ENCODE measurements around the gene BAHD1. TPM values are rescaled to one million over a fixed set of nuclear protein-coding genes. Genes with fewer than 3 reads are reported as not detected.

The BAHD1 gene
- total RNA-seq, 1 experiment from 2014 or later: 49.1 TPM

GRCh38 chr15:40468898-40469331 is 28.2 kb downstream of the BAHD1 start (continued):
- TF ChIP-seq, protein P1, sequence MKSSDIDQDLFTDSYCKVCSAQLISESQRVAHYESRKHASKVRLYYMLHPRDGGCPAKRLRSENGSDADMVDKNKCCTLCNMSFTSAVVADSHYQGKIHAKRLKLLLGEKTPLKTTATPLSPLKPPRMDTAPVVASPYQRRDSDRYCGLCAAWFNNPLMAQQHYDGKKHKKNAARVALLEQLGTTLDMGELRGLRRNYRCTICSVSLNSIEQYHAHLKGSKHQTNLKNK (CRISPR knock-in tag; IDR thresholded peaks at IDR 0.05): no peak
- TF ChIP-seq, protein P2, sequence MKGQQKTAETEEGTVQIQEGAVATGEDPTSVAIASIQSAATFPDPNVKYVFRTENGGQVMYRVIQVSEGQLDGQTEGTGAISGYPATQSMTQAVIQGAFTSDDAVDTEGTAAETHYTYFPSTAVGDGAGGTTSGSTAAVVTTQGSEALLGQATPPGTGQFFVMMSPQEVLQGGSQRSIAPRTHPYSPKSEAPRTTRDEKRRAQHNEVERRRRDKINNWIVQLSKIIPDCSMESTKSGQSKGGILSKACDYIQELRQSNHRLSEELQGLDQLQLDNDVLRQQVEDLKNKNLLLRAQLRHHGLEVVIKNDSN (CRISPR knock-in tag; IDR thresholded peaks at IDR 0.05): no peak

DNA sequence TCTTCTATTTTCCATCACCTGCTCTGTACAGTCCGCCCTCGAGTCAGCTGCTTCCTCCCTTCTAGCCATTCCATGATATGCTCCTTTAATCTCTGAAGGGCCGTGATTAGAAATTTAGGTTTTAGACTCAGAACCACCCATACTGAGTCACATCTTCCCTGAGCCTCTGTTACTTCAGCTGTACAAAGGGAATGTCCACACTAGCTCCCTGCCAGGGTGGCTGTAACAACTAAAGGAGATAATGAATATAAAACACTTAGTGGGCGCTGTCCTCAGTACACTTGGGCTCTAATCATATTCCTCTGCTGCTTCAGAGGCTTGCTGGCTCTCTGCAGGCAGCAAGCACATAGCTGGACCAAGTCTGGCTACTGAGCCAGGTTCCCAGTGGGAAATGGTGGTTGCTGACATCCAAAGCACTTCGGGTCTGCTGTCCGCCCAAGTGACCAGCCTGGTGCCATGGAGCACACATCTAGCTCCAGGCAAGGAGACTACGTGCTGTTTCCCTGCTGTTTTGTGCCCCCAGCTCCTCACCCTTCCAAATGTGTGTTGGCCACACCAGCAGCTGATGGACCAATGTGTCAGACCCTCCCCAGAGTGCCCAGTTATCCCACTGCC is 29.1 kb downstream of the BAHD1 start:
- DNase-seq (ENCODE audit: low spot score): no peak
- 0 out of 2 replicates have a peak, but pooled peaks cover 6% of the 10 kb centered on the region for H3K27me3 Mint-ChIP-seq (ENCODE audit: low read depth)
- H3K36me3 Mint-ChIP-seq: peaks cover 17% of the 10 kb centered on the region
- peaks cover 18% of the 10 kb centered on the region for H3K4me1 Mint-ChIP-seq
- POLR2A ChIA-PET: interaction anchor here (0.9 to 2.4 kb wide), 3 partner anchors 19 to 64 kb away, joined by 4 to 9 read pairs (median 8); no protein-coding TSS in a partner anchor
- CTCF ChIA-PET: interaction anchor here (0.6 to 1.5 kb wide), 10 partner anchors 10 to 425 kb away, joined by 3 to 9 read pairs (median 4); partner anchors contain the start of genes BAHD1, INAFM2 and IVD
- no peak for ATAC-seq
- H3K4me3 Mint-ChIP-seq: peak overlapping the region; percentile 67
- H3K9me3 Mint-ChIP-seq: no peaks in the 10 kb centered on the region
- peak overlapping the region; percentile 79 for H3K27ac Mint-ChIP-seq
- TF ChIP-seq ZNF263 (CRISPR knock-in tag; IDR thresholded peaks at IDR 0.05; ENCODE audit: low read depth): no peak
- TF ChIP-seq NR1H2 (CRISPR knock-in tag; IDR thresholded peaks at IDR 0.05): no peak
- TF ChIP-seq, protein P3, sequence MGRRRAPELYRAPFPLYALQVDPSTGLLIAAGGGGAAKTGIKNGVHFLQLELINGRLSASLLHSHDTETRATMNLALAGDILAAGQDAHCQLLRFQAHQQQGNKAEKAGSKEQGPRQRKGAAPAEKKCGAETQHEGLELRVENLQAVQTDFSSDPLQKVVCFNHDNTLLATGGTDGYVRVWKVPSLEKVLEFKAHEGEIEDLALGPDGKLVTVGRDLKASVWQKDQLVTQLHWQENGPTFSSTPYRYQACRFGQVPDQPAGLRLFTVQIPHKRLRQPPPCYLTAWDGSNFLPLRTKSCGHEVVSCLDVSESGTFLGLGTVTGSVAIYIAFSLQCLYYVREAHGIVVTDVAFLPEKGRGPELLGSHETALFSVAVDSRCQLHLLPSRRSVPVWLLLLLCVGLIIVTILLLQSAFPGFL (CRISPR knock-in tag; IDR thresholded peaks at IDR 0.05; ENCODE audit: borderline replicate concordance): no peak

DNA sequence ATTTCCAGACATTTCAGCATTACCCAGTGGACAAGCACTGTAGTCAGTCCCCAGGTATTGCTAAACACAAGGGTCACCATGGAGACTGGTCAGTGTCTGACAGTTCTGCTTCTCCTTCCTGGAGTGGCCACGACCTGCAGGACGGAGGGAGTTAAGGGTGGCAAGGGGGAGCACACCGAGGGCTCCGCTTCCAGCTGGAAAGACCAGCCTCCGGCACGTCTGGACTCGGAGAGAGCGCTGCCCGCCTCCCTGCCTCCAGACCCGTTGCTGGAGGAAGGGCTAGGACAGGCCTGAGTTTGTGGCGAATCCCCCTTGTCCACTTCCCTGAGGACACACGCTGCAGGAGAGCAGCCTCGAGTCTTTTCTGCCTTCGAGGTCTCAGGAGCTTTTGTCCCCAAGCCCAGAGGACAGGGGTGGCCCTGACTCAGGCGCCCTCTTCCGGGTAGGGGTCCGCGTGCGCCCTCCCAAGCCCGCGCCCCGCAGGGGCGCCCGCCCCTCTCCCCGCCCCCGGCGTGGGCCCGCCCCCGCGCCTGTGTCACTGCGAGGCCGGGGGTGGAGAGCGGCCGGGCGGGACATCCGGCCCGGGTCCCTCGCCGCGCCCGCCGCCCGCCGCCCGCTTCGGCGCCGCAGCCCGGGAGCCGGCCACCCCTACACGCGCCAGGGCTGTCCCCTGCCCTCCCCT is 29.8 kb downstream of the BAHD1 start, which contains the start of gene CHST14:
Gene CHST14 (plus strand): TSS at position 562 of the 682 bp plus-strand sequence. CDS start 230 bp downstream, outside the sequence.
- Mint-ChIP-seq H3K36me3 (peaks cover 13% of the 10 kb centered on the region), H3K4me3 (peak within 1 kb of the TSS; percentile 83), H3K27me3 (ENCODE audit: low read depth) (0 out of 2 replicates have a peak, but pooled peaks cover 6% of the 10 kb centered on the region), H3K27ac (peak within 1 kb of the TSS; percentile 79), H3K4me1 (peaks cover 21% of the 10 kb centered on the region), H3K9me3 (no peaks in the 10 kb centered on the region)
- TF ChIP-seq CBFB (CRISPR knock-in tag; IDR thresholded peaks at IDR 0.05; ENCODE audit: low read depth) (no peak), GABPB1 (CRISPR knock-in tag; IDR thresholded peaks at IDR 0.05) (no peak), SP1 (CRISPR knock-in tag; conservative IDR thresholded peaks at IDR 0.05) (peak; percentile 62), ZNF232 (CRISPR knock-in tag; IDR thresholded peaks at IDR 0.05) (0 out of 2 replicates have a peak, but pooled peaks have one; percentile 11), EMX1 (CRISPR knock-in tag; IDR thresholded peaks at IDR 0.05) (peak; percentile 58; the same call in 1 of the 2 replicates), ZNF121 (CRISPR knock-in tag; IDR thresholded peaks at IDR 0.05) (peak; percentile 88), ATF1 (CRISPR knock-in tag; IDR thresholded peaks at IDR 0.05) (no peak), TEAD1 (CRISPR knock-in tag; IDR thresholded peaks at IDR 0.05) (peak; percentile 80)
- TF ChIP-seq, protein P4, sequence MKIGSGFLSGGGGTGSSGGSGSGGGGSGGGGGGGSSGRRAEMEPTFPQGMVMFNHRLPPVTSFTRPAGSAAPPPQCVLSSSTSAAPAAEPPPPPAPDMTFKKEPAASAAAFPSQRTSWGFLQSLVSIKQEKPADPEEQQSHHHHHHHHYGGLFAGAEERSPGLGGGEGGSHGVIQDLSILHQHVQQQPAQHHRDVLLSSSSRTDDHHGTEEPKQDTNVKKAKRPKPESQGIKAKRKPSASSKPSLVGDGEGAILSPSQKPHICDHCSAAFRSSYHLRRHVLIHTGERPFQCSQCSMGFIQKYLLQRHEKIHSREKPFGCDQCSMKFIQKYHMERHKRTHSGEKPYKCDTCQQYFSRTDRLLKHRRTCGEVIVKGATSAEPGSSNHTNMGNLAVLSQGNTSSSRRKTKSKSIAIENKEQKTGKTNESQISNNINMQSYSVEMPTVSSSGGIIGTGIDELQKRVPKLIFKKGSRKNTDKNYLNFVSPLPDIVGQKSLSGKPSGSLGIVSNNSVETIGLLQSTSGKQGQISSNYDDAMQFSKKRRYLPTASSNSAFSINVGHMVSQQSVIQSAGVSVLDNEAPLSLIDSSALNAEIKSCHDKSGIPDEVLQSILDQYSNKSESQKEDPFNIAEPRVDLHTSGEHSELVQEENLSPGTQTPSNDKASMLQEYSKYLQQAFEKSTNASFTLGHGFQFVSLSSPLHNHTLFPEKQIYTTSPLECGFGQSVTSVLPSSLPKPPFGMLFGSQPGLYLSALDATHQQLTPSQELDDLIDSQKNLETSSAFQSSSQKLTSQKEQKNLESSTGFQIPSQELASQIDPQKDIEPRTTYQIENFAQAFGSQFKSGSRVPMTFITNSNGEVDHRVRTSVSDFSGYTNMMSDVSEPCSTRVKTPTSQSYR (CRISPR knock-in tag; IDR thresholded peaks at IDR 0.05): no peak
- TF ChIP-seq, protein P5, sequence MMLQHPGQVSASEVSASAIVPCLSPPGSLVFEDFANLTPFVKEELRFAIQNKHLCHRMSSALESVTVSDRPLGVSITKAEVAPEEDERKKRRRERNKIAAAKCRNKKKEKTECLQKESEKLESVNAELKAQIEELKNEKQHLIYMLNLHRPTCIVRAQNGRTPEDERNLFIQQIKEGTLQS (CRISPR knock-in tag; conservative IDR thresholded peaks at IDR 0.05): no peak
- TF ChIP-seq, protein P6, sequence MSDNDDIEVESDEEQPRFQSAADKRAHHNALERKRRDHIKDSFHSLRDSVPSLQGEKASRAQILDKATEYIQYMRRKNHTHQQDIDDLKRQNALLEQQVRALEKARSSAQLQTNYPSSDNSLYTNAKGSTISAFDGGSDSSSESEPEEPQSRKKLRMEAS (CRISPR knock-in tag; IDR thresholded peaks at IDR 0.05): peak; percentile 43
- TF ChIP-seq, protein P7, sequence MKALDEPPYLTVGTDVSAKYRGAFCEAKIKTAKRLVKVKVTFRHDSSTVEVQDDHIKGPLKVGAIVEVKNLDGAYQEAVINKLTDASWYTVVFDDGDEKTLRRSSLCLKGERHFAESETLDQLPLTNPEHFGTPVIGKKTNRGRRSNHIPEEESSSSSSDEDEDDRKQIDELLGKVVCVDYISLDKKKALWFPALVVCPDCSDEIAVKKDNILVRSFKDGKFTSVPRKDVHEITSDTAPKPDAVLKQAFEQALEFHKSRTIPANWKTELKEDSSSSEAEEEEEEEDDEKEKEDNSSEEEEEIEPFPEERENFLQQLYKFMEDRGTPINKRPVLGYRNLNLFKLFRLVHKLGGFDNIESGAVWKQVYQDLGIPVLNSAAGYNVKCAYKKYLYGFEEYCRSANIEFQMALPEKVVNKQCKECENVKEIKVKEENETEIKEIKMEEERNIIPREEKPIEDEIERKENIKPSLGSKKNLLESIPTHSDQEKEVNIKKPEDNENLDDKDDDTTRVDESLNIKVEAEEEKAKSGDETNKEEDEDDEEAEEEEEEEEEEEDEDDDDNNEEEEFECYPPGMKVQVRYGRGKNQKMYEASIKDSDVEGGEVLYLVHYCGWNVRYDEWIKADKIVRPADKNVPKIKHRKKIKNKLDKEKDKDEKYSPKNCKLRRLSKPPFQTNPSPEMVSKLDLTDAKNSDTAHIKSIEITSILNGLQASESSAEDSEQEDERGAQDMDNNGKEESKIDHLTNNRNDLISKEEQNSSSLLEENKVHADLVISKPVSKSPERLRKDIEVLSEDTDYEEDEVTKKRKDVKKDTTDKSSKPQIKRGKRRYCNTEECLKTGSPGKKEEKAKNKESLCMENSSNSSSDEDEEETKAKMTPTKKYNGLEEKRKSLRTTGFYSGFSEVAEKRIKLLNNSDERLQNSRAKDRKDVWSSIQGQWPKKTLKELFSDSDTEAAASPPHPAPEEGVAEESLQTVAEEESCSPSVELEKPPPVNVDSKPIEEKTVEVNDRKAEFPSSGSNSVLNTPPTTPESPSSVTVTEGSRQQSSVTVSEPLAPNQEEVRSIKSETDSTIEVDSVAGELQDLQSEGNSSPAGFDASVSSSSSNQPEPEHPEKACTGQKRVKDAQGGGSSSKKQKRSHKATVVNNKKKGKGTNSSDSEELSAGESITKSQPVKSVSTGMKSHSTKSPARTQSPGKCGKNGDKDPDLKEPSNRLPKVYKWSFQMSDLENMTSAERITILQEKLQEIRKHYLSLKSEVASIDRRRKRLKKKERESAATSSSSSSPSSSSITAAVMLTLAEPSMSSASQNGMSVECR (CRISPR knock-in tag; IDR thresholded peaks at IDR 0.05; ENCODE audit: borderline replicate concordance): peak; percentile 49; the same call in 1 of the 2 replicates
- ATAC-seq: peak; percentile 58
- CTCF ChIA-PET: interaction anchor here (0.6 to 1.5 kb wide), 9 partner anchors 12 to 424 kb away, joined by 3 to 9 read pairs (median 4); partner anchors contain the start of genes INAFM2 and IVD
- POLR2A ChIA-PET: interaction anchor here (0.9 to 2.4 kb wide), 3 partner anchors 20 to 64 kb away, joined by 4 to 9 read pairs (median 8); no protein-coding TSS in a partner anchor
- peak; percentile 54 for DNase-seq (ENCODE audit: low spot score)

Data from WTC11 (cell line).